ENCODE results near the gene DFFB.
"Not testable (repeated sequence)": the region's sequence is repeated elsewhere in the genome, so short reads cannot be mapped to it uniquely, and the experiment has no call there.

Gene DFFB

GRCh38 chr1:3856923-3857790 is at the start of gene DFFB, which contains the start of gene CEP104:
Gene DFFB (plus strand): TSS chr1:3857476. CDS start chr1:3857604, 128 bp downstream.
Gene CEP104 (minus strand): TSS chr1:3857211. CDS start chr1:3852407, 4,804 bp downstream.
- peak; percentile 99 for DNase-seq

- no peak for DNase-seq
Observed at GRCh38 chr1:3807769-3808168, 49.5 kb upstream of the DFFB start.

- DNase-seq = no peak
Observed at GRCh38 chr1:3809680-3810079, 47.6 kb upstream of the DFFB start.

- DNase-seq = not testable (repeated sequence)
Observed at GRCh38 chr1:3810149-3810761, 47.0 kb upstream of the DFFB start.

- DNase-seq = no peak
Observed at GRCh38 chr1:3811595-3811911, 45.7 kb upstream of the DFFB start.

GRCh38 chr1:3814065-3814464 is 43.2 kb upstream of the DFFB start:
- DNase-seq = no peak

GRCh38 chr1:3814771-3815561 is 42.3 kb upstream of the DFFB start:
- no peak for DNase-seq

- no peak for DNase-seq
Observed at GRCh38 chr1:3816331-3817137, 40.7 kb upstream of the DFFB start.

GRCh38 chr1:3817138-3817740 is 40.0 kb upstream of the DFFB start:
- DNase-seq = no peak

- no peak for DNase-seq
Observed at GRCh38 chr1:3817821-3818597, 39.3 kb upstream of the DFFB start.

GRCh38 chr1:3819771-3820200 is 37.5 kb upstream of the DFFB start:
- DNase-seq = no peak

GRCh38 chr1:3820316-3820715 is 37.0 kb upstream of the DFFB start:
- no peak for DNase-seq

- DNase-seq = no peak
Observed at GRCh38 chr1:3821004-3821403, 36.3 kb upstream of the DFFB start.

GRCh38 chr1:3821447-3821846 is 35.8 kb upstream of the DFFB start:
- DNase-seq = no peak

- DNase-seq = no peak
Observed at GRCh38 chr1:3821908-3822307, 35.4 kb upstream of the DFFB start.

GRCh38 chr1:3822421-3822820 is 34.9 kb upstream of the DFFB start:
- no peak for DNase-seq

GRCh38 chr1:3824650-3825049 is 32.6 kb upstream of the DFFB start:
- no peak for DNase-seq

GRCh38 chr1:3825356-3825755 is 31.9 kb upstream of the DFFB start:
- DNase-seq = no peak

- no peak for DNase-seq
Observed at GRCh38 chr1:3827813-3828307, 29.4 kb upstream of the DFFB start.

GRCh38 chr1:3828391-3828790 is 28.9 kb upstream of the DFFB start:
- no peak for DNase-seq

- DNase-seq = no peak
Observed at GRCh38 chr1:3831689-3832088, 25.6 kb upstream of the DFFB start.

Measured in COR-L47 (cell line).